ENCODE data around the gene SLC22A4. TPM values are rescaled to one million over a fixed set of nuclear protein-coding genes. Genes with fewer than 3 reads are reported as not detected.

SLC22A4 gene
- total RNA-seq, 1 experiment from 2014 or later = 0.72 TPM

- Histone ChIP-seq H4K91ac (ENCODE audit: insufficient read length, low read depth, low read length) (no peak overlapping the region), H2BK120ac (ENCODE audit: low read depth, low read length, poor library complexity, severe bottlenecking) (no peak overlapping the region), H2BK5ac (ENCODE audit: insufficient read length, low read length) (no peak overlapping the region)
Measured at GRCh38 chr5:132385326-132386105, 91.3 kb downstream of the SLC22A4 start.

More at GRCh38 chr5:132385326-132386105, 91.3 kb downstream of the SLC22A4 start:
- Mint-ChIP-seq H3K27ac (no peak overlapping the region), H3K9me3 (no peaks in the 10 kb centered on the region), H3K27me3 (ENCODE audit: low read depth) (no peaks in the 10 kb centered on the region), H3K4me1 (peaks cover 8 to 11% of the 10 kb centered on the region in 2 experiments), H3K36me3 (ENCODE audit: insufficient read depth in 1 of 3, low read depth in 3 of 3) (no peaks in the 10 kb centered on the region), H3K4me3 (no peak overlapping the region)
- no peaks in the 10 kb centered on the region for H3K9me3 ChIP-seq (ENCODE audit: control insufficient read depth, low read depth, low read length)
- H2BK20ac ChIP-seq (ENCODE audit: low read depth, low read length, poor library complexity, severe bottlenecking) = no peak overlapping the region
- no peak overlapping the region for H2BK12ac ChIP-seq (ENCODE audit: insufficient read length, low read depth, low read length)
- no peaks in the 10 kb centered on the region for H3K27me3 ChIP-seq (ENCODE audit: insufficient read depth, low read length)
- H3T11ph ChIP-seq (ENCODE audit: low read length) = no peak overlapping the region
- H3K79me1 ChIP-seq (ENCODE audit: insufficient read depth, low read depth, low read length, poor library complexity, severe bottlenecking) = no peaks in the 10 kb centered on the region
- WGBS (ENCODE audit: extremely low coverage, insufficient read length, low lambda C conversion rate) = no CpG with 5 or more reads among the region's 9 CpGs
- H2AK5ac ChIP-seq (ENCODE audit: insufficient read length, low read length) = no peak overlapping the region
- H3K4ac ChIP-seq (ENCODE audit: low read depth, low read length) = no peak overlapping the region
- no peaks in the 10 kb centered on the region for H4K20me1 ChIP-seq (ENCODE audit: control insufficient read depth, insufficient read depth, insufficient read length)
- TF ChIP-seq CTCF (conservative IDR thresholded peaks at IDR 0.05) = peak; percentile 70
- H2AFZ ChIP-seq (ENCODE audit: low read length) = no peak overlapping the region
- H3K18ac ChIP-seq (ENCODE audit: insufficient read length, low read depth, low read length) = no peak overlapping the region
- H3K56ac ChIP-seq (ENCODE audit: insufficient read length, low read depth, low read length) = no peak overlapping the region
- no peak overlapping the region for H3K23ac ChIP-seq (ENCODE audit: insufficient read length, low read depth, low read length)
- no peak for DNase-seq
- no peak overlapping the region for H4K5ac ChIP-seq (ENCODE audit: insufficient read length, low read depth, low read length)
- no peaks in the 10 kb centered on the region for H3K23me2 ChIP-seq (ENCODE audit: insufficient read length, low read depth, low read length, poor library complexity, severe bottlenecking)
- no peak overlapping the region; the same call in 1 of the 2 replicates for H3K14ac ChIP-seq (ENCODE audit: insufficient read depth, low read length)
- H3K4me2 ChIP-seq (ENCODE audit: insufficient read depth, insufficient read length, low read length) = no peak overlapping the region
- H3K79me2 ChIP-seq (ENCODE audit: insufficient read depth, low read length) = no peaks in the 10 kb centered on the region
- no peak overlapping the region for H3K27ac ChIP-seq (ENCODE audit: insufficient read length, low read depth, low read length)
- no peak overlapping the region for H2BK15ac ChIP-seq (ENCODE audit: low read depth, low read length)
- no peak overlapping the region for H4K8ac ChIP-seq (replicated peaks; ENCODE audit: insufficient read length, low read depth, low read length)
- no peaks in the 10 kb centered on the region for H3K4me1 ChIP-seq (ENCODE audit: insufficient read depth, low read length)
- H3K9ac ChIP-seq (ENCODE audit: extremely low read depth, insufficient read length, low read length) = no peak overlapping the region

Data from H9 (cell line).